ENCODE measurements around the gene NR2E3.
A peak's percentile ranks its signal among the peaks of the same experiment; 100 is the strongest.

NR2E3 gene

GRCh38 chr15:71798641-71799040, 11.7 kb upstream of the NR2E3 start:
- H3K4me1 ChIP-seq: no peaks in the 10 kb centered on the region
- no peak overlapping the region for H3K9ac ChIP-seq
- no peaks in the 10 kb centered on the region for H3K9me3 ChIP-seq (ENCODE audit: control insufficient read depth, low read length)
- no peaks in the 10 kb centered on the region for H3K27me3 ChIP-seq (ENCODE audit: control insufficient read depth, insufficient read depth, low read length)
- no peak overlapping the region for H3K4me3 ChIP-seq (ENCODE audit: low read depth, low read length)
- H3K4me2 ChIP-seq (ENCODE audit: low read length): no peak overlapping the region
- no peaks in the 10 kb centered on the region for H3K79me2 ChIP-seq
- no peak overlapping the region for H2AFZ ChIP-seq
- no peaks in the 10 kb centered on the region for H3K36me3 ChIP-seq (ENCODE audit: control insufficient read depth, insufficient read depth, low read length)
- H3K27ac ChIP-seq: no peak overlapping the region
- TF ChIP-seq CTCF (IDR thresholded peaks at IDR 0.05): no peak

GRCh38 chr15:71800190-71800589, 10.2 kb upstream of the NR2E3 start:
- H2AFZ ChIP-seq: no peak overlapping the region
- TF ChIP-seq CTCF (IDR thresholded peaks at IDR 0.05): no peak

GRCh38 chr15:71800835-71801745, 9.3 kb upstream of the NR2E3 start:
- Histone ChIP-seq H3K4me2 (ENCODE audit: low read length) (no peak overlapping the region), H3K79me2 (no peaks in the 10 kb centered on the region), H3K4me3 (ENCODE audit: low read depth, low read length) (no peak overlapping the region), H3K36me3 (ENCODE audit: control insufficient read depth, insufficient read depth, low read length) (no peaks in the 10 kb centered on the region), H3K9me3 (ENCODE audit: control insufficient read depth, low read length) (no peaks in the 10 kb centered on the region), H3K27ac (no peak overlapping the region), H2AFZ (no peak overlapping the region), H3K27me3 (ENCODE audit: control insufficient read depth, insufficient read depth, low read length) (no peaks in the 10 kb centered on the region), H3K4me1 (no peaks in the 10 kb centered on the region), H3K9ac (no peak overlapping the region)
- peak; percentile 64 for TF ChIP-seq CTCF (IDR thresholded peaks at IDR 0.05)

More at GRCh38 chr15:71800190-71800589, 10.2 kb upstream of the NR2E3 start:
- no peak overlapping the region for H3K4me2 ChIP-seq (ENCODE audit: low read length)
- H3K27ac ChIP-seq: no peak overlapping the region
- no peaks in the 10 kb centered on the region for H3K4me1 ChIP-seq
- H3K9me3 ChIP-seq (ENCODE audit: control insufficient read depth, low read length): no peaks in the 10 kb centered on the region
- no peak overlapping the region for H3K9ac ChIP-seq
- no peaks in the 10 kb centered on the region for H3K36me3 ChIP-seq (ENCODE audit: control insufficient read depth, insufficient read depth, low read length)
- H3K79me2 ChIP-seq: no peaks in the 10 kb centered on the region
- H3K4me3 ChIP-seq (ENCODE audit: low read depth, low read length): no peak overlapping the region
- H3K27me3 ChIP-seq (ENCODE audit: control insufficient read depth, insufficient read depth, low read length): no peaks in the 10 kb centered on the region

- Histone ChIP-seq H3K9me3 (ENCODE audit: control insufficient read depth, low read length) (no peaks in the 10 kb centered on the region), H2AFZ (no peak overlapping the region), H3K36me3 (ENCODE audit: control insufficient read depth, insufficient read depth, low read length) (no peaks in the 10 kb centered on the region), H3K9ac (no peak overlapping the region), H3K79me2 (no peaks in the 10 kb centered on the region), H3K4me2 (ENCODE audit: low read length) (no peak overlapping the region), H3K27ac (no peak overlapping the region), H3K4me3 (ENCODE audit: low read depth, low read length) (no peak overlapping the region), H3K4me1 (peaks cover 5% of the 10 kb centered on the region), H3K27me3 (ENCODE audit: control insufficient read depth, insufficient read depth, low read length) (no peaks in the 10 kb centered on the region)
- TF ChIP-seq CTCF (IDR thresholded peaks at IDR 0.05): no peak
Observed at GRCh38 chr15:71801935-71802655, 8.3 kb upstream of the NR2E3 start.
